ENCODE measurements around the gene MYO1F.
A peak's percentile ranks its signal among the peaks of the same experiment; 100 is the strongest.
"Not testable (repeated sequence)": the region's sequence is repeated elsewhere in the genome, so short reads cannot be mapped to it uniquely, and the experiment has no call there.

MYO1F gene

DNA sequence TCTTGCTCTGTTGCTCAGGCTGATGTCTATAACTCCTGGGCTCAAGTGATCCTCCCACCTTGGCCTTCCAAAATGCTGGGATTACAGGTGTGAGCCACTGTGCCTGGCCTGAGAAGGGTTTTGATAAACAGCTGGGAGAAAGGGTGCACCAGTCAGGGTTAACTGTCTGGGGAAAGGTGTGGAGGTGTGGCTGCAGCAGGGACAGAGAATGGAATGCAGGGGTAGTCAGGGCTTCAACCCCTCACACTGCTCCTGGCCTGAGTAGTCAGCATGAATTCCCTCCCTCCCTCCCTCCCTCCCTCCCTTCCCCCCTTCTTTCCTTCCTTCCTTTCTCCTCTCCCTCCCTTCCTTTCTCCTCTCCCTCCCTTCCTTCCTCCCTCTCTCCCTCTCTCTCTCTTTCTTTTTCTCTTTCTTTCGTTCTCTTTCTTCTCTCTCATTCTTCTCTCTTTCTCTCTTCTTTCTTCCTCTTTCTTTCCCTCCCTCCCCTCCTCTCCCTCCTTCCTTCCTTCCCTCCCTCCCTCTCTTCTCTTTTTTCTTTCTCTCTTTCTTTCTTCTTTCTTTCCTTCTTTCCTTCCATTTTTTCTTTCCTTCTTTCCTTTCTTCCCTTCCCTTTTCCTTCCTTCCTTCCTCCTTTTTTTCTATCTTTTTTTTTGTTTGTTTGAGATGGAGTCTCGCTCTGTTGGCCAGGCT, 16.0 kb downstream of the MYO1F start:
- no peak for DNase-seq

DNA sequence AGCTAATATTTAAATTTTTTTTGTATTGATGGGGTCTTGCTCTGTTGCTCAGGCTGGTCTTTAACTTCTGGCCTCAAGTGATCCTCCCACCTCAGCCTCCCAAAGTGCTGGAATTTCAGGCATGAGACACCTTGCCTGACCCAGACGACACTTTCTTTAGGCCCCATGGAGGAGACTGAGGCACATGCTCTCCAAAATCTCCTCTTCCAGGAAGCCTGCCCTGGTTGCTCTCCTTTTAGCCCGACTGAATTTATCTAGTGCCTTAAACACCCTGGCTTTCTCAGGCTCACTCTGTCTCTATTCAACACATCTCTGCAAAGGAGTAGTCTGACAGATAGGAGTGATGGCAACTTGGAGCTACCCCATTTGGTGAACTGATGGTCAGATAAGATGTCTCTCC, 18.9 kb downstream of the MYO1F start:
- no peak for DNase-seq

DNA sequence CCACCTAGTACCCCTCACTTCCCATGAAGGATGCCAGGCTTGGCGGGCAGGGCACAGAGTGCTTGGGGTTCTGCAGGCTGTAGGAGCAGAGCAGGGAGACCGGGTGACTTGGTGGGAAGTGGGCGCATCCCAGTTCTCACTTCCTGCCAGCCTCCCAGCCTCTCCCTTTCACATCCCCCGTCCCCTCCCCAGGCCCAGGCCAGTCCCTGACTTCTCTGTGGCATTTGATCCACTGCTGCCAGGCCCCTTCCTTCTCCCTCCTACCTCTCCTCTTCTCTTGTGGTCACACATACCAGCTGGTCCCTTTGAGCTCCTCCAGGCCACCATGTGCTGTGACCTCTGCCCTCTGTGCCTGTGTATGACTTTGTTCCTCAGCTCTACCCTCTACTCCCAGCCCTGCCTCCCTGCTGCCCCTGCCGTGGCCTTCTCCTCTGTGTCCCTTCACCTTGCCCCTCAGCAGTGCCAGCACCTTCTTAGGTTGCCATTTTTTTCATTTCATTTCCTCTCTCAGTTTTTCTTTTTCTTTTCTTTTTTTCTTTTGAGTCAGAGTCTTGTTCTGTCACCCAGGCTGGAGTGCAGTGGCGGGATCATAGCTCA, 19.5 kb downstream of the MYO1F start:
- no peak for DNase-seq

DNA sequence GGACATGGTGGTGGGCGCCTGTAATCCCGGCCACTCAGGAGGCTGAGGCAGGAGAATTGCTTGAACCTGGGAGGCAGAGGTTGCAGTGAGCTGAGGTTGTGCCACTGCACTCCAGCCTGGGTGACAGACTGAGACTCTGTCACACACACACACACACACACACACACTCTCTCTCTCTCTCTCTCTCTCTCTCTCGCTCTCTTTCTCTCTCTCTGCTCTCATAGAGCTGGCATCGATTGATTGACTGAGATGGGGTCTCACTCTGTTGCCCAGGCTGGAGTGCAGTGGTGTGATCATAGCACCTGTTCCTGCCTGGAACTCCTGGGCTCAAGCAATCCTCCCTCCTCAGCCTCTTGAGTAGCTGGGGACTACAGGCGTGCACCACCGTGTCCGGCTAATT, 23.5 kb downstream of the MYO1F start:
- DNase-seq, result not testable (repeated sequence)

DNA sequence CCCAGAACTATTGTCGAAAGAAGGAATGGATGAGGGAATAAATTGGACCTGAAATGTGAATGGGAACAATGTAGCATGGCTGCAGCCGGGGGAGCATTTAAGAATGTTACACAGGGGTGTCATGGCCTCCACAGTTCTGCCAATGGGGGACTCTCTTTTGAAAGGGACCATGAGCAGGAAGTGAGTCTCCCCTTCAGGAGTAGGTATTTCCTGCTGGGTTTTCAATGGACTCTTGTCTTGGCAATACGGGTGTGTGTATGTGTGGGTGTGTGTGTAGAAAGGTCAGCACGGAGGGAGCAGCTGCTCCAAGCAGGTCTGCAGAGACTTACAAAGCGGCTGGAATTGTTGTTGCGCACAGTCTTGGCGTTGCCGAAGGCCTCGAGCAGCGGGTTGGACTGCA, 24.4 kb downstream of the MYO1F start:
- DNase-seq, result no peak

DNA sequence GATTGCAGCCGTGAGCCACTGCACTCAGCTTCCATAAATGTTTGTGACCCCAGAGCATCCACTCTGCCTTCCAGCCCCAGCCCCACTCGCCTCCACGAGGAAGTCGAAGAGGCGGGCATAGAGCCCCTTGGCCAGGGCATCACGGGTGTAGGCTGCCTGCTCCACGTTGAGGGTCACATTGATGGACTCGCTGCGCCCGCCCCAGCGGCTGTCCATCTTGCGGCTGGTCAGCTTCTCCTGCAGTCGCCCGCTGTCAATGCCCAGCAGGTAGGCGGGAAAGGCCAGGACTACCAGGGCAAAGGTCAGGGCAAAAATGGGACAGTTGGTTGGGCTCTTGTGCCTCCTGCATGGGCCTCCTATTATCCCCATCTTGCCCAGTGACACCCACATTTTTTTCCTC, 27.2 kb downstream of the MYO1F start:
- DNase-seq, result no peak

DNA sequence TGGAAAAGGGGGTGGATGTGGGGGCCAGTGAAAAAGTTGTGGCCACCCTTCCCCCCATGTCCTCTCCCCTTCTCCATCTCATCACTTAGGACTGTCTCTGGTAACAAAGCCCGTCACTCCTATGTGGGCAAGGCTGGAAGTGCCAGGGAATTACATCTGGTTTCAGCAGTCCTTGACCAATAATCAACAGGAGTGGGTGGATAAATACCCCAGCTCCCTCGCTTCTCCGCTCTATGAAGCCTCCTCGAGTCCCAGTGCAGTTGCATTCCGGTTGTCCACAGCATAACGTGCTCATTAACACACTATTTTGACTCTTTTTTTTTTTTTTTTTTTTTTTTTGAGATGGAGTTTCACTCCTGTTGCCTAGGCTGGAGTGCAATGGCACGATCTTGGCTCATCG, 31.5 kb downstream of the MYO1F start:
- no peak for DNase-seq

DNA sequence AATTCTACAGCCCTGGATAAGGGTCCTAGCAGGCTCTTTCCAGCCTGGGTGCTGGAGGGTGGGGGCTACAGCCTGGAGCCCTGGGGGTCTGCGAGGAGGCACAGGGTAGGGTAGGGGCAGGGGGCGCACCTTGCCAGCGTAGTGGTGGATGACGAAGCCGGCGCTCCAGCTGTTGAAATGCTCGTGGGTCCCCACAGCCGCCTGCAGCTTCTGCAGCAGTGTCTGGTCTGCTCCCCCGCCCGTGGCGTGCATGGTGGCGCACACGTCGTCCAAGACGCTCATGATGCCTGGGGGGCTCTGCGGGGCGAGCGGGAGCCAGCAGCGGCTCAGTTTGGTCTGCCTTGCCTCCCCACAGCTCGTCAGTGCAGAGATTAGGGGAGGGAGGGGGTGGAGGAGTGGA, 33.1 kb downstream of the MYO1F start:
- no peak for DNase-seq

DNA sequence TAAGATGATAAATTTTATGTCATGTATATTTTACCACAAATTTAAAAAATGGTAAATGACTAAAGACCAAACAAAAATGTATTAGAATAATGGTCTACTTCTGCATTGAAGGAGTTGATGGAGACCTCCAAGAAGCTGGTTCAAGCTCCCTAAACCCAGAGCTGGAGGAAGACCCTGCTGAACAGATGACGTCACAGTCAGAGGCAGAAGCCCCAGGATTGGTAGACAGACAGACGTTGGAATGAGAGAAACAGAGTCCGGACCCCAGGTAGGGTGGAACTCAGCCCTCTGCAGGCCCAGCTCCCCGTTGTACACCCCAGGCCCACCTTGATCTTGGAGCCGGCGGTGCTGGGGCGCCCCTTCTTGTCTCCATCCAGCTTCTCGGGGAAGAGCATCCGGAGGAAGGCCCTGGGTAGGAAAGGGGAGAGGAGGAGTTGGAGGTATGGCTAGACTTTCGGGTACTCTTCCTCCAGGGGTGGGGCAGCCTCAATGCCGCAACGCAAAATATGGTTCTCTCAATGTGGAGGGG, 37.6 kb downstream of the MYO1F start:
- no peak for DNase-seq

DNA sequence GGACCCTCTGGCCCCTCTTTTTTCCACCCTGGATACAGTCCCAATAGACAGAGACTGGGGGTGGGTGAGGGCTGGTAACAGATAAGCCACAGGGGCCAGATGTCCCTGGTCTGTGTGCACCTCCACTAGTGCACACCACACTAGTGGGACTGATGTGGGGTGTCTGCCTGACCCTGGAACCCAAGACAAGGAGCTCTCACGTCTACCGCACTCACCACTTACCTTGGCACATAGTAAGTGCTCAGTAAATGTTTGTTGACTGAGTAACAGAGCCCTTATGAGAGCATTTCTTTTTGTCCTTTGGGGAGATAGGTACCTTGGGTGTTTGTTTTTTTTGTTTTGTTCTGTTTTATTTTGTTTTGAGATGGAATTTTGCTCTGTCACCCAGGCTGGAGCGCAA, 40.1 kb downstream of the MYO1F start:
- DNase-seq, result no peak

DNA sequence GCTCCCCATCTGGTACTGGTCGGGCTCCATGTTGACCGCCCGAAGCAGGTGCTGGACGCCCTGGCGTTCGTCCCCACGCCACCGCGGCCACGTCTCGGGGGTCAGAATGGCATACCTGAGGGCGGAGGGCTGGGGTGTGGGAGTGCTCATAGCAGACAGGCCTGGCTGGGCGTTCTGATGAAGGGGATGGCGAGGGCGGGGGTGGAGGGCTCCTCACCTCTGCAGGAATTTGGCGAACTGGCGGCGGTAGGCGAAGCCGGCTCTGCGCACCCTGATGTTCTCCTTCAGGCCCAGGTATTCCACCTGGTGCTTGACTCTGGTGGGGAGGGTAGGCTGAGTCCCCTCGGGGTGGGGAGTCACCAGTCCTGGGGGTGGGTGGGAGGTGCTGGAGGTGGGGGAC, 41.0 kb downstream of the MYO1F start:
- DNase-seq, result no peak

DNA sequence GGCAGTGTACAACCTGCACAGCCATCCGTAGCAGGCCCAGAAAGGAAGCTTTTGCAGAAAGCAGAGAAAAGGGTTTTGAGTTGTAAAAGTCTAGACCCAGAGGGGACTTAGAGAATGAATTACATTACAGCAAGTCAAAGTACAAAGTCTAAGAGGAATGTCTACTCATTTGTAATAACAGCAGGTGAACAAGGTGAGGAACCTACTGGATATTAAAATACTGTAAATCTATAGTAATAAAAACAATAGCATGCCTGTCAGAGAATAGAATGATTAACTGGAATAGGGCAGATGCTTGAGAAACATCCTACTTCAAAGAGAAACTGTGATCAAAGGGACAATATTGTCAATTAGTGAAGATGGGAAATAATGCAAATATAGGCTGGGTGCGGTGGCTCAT, 45.0 kb downstream of the MYO1F start:
- DNase-seq, result no peak

DNA sequence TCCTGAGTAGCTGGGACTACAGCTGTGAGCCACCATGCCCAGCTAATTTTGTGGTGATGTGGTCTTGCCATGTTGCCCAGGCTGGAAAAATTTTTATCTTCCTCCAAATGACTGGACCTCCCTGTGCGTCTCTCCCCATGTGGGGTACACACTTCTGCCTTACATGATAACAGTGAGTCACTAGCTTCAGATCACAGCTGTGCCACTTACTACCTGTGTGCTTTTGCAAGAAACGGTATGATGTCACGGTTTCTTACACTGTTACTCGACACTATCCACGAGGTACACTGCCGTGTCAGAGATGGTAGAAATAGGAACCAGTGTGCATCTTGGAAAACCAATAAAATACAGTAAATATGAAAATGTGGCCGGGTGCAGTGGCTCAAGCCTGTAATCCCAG, 45.8 kb downstream of the MYO1F start:
- DNase-seq, result no peak

DNA sequence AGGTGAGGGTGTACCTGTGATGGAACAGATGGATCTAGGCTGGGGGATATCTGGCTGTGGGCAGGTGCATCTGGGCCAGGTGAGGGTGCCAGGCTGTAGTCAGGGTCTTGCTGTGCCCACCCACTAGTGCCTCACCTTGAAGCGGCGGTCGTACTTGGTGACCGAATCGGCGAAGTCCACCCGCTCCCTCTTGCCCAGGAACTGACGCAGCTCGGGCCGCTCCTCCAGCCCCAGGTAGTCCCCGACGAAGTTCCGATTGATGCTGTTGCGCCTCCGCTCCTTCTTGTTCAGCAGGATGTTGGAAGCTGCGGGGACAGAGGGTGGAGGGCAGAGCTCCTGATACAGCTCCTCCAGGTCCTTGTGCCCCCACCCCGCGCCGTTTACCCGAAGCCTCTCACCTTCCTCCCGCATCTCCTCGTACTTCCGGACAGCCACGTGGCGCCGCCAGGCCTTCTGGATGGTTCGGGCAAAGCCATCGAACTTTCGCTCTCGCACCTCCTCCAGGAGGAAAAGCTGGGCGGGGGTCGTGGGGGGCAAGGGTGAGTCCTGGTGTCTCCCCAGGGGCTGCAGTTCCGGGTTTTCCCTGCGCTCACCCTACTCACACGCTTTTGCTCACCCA, 47.1 kb downstream of the MYO1F start:
- no peak for DNase-seq

DNA sequence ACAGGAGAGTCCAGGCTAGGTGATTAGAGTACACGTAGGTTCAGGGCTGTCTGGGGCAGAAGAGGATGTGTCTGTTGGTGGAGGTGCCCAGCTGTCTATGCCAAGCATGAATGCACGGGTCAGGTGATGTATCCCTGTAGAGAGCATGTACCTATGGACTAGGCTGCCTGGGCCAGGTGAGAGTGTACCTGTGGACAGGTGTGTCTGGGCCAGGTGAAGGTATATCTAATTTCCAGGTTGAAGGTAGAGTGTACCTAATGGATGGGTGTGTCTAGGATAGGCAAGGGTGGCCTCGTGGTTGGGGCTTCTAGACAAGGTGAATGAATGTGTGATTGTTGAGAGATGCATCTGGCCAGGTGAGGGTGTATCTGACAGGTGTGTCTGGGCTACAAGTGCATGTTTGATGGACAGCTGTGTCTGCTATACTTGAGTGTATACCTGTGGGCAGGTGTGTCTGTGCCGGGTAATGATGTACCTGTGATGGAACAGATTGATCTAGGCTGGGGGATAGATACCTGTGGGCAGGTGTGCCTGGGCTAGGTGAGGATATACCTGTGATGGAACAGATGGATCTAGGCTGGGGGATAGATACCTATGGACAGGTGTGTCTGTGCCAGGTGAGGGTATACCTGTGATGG, 47.8 kb downstream of the MYO1F start:
- DNase-seq, result no peak

DNA sequence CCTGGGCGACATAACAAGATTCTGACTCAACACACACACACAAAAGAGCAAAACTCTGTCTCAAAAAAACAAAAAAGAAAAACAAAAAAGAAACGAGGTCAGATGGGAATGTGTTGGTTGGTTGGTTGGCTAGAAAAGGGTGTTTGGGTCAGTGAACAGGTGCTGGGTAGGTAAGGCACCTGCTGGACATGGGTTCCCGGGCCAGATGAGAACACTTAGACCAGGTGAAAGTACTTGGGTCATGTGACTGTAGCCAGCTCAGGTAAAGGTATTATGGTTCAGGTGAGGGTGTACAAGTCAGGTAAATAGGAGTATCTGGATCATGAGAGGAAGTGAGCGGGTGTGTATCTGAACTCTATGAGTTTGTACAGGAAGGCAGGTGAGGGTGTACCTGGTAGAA, 48.7 kb downstream of the MYO1F start:
- no peak for DNase-seq

DNA sequence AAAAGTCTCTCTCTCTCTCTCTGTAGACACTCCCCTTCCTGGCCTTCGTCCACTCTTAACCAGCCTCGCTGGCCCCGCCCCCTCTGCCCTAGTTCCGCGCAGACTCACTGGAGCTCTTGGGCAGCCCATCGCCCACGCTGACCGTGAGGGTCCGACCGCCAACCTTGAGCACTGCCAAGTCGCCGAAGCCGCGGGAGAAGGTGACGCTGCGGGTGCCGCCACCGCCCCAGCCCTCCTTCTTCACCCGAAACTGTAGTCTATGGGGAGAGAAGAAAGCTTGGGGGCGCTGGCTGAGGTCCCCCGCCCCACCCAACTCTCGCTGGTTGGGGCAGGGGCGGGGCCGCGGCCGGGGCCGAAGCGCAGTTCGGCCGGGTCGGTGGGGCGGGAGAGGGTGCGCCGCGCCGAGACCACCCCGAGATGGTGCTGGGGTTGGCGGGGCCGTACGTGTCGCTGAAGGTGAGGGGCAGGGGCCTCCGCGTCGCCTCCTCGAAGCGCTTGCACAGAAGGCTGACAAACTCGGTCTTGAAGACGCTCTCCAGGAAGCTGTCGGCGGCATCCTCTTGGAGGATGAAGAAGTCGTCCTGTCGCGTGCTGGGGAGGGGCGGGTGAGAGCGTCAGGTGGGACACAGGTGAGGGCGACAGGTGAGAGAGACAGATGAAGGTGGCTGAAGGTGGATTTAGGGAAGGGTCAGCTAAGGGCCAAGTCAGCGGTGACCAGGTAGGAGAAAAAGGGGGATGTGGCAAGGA, 50.7 kb downstream of the MYO1F start:
- peak; percentile 88 for DNase-seq

DNA sequence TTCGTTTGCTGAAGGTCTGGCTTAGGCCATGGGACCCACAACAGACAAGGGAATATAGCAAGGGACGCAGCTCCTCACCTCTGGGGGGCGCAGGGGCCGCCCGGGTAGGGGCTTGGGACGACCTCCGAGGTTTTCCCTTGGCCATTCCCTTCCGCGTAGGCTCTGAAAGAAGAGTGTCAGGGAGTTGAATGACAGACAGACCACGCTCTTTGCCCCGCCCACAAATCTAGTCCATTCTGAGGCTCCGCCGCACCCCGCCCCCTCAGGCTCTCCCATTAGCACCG, 51.9 kb downstream of the MYO1F start:
- no peak for DNase-seq

DNA sequence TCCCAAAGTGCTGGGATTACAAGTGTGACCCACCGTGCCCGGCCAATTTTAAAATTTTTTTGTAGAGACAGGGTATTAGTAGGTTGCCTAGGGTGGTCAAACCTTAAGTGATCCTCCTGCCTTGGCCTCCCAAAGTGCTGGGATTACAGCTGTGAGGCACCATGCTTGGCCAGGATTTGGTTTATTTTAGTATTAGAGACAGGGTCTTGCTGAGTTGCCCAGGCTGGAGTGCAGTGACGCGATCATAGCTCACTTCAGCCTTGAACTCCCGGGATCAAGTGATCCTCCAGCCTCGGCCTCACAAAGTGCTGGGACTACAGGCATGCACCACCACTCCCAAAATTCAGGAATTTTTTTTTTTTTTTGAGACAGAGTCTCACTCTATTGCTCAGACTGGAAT, 57.9 kb downstream of the MYO1F start:
- DNase-seq, result no peak

DNA sequence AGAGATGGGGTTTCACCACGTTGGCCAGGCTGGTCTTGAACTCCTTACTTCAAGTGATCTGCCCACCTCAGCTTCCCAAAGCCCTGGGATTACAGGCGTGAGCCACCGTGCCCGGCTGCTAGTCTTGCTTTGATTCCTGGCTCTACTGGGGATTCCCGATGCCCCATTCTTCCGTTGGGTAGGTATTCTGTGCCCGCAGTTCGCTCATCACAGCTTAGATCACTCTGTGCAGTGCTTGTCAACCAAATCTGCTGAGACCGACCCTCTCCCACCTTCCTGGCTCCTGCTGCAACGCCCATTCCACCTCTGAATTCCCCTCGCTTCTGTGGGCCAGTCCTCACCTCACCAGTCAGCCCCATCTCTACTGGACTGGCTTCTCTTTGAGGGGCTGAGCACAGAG, 58.7 kb downstream of the MYO1F start:
- no peak for DNase-seq

DNA sequence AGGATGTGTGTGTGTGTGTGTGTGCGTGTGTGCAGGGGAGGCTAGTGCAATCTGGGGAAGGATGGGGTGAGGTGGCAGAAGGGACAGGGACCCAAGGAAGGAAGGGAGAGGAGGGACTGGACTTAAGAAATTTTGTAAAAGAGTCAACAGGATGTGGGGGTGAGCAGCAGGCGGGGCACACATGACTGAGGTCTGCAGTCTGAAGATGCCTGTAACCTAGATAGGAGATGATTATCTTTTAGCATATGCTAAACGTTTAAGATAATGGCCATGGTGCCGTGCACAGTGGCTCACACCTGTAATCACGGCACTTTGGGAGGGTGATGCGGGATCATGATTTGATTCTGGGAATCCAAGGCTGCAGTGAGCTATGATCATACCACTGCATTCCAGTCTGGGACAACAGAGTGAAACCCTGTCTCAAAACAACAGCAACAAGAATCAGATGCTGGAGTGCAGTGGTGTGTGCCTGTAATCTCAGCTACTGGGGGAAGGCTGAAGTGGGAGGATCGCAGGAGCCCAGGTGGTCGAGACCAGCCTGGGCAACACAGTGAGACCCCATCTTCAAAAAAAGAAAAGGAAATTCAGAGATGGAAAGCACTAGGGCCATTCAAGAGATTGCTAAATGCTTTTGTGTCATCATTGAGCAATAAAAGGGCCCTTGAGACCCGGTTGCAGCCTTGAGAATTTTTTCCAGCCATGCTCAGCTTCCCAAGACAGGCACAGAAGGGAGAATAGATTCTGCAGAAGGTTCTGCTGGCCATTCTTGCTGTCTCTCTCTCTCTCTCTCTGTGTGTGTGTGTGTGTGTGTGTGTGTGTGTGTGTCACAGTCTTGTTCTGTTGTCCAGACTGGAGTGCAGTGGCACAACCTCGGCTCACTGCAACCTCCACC, 59.4 kb downstream of the MYO1F start:
- no peak for DNase-seq

DNA sequence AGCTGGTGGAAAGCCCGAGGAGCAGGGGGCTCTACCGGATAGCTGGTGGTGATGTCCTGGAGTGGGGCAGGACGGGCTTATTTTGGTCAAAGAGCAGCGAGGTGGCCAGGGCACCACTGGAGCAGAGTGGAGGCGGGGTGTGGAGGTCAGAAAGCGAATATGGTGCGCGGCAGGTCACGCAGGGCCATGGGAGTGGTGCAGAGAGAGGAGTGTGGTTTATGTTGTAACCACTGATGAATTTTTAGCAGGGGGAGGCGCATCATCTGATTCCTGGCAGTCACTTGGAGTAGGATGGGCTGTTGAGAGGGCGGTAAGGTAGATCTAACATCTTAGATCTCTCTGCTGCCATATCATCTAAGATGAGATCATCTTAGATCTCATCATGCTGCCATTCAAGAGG, 61.9 kb downstream of the MYO1F start:
- DNase-seq, result no peak

Measured in kidney glomerular epithelial cell (primary cell).